GM23248 (cell line): ENCODE data around the gene ENTPD8.

Experiments used
- EZH2 ChIP-seq: fragments of 200-600 bp; sonication (generic); IDR thresholded peaks from 2 replicates; pipeline ENCODE4 v1.6.1; 2018; ENCODE audit warnings: antibody characterized with exemption, mild to moderate bottlenecking; ENCODE audit not compliant: insufficient read depth, poor library complexity, severe bottlenecking
- EZH2phosphoT487 ChIP-seq: fragments of 200-600 bp; sonication (generic); IDR thresholded peaks from 2 replicates; pipeline ENCODE4 v1.6.1; 2018; ENCODE audit warnings: antibody characterized with exemption, moderate library complexity, mild to moderate bottlenecking, low read depth; ENCODE audit not compliant: insufficient read depth

DNA sequence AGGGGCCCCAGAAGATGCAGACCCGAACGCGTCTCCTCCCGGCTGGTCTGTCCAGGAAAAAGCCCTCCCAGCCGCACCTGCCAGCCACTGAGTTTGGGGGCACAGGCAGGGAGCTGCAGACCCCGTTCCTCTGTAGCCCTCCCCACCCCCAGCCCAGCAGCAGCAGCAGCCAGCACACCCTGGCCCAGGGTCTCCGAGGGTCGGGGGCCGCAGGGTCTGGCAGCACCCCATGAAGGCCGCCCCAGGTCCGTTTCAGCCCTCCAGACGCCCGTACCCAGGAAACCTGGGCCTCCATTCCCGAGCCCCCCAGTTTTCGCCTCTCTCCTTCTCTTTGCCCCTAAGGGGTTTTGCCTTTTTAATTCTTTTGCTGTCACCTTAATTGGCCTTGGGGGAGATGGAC is 37.9 kb downstream of the ENTPD8 start:
- TF ChIP-seq EZH2, result no peak
- TF ChIP-seq EZH2phosphoT487, result no peak
